GM03348 (cell line): ENCODE results near the gene DMP1.
A peak's percentile ranks its signal among the peaks of the same experiment; 100 is the strongest.

Experiments
- DNase-seq: peaks from one replicate; pipeline ENCODE4 v3.0.0; 2012; ENCODE audit warnings: low spot score

The DMP1 gene

DNA sequence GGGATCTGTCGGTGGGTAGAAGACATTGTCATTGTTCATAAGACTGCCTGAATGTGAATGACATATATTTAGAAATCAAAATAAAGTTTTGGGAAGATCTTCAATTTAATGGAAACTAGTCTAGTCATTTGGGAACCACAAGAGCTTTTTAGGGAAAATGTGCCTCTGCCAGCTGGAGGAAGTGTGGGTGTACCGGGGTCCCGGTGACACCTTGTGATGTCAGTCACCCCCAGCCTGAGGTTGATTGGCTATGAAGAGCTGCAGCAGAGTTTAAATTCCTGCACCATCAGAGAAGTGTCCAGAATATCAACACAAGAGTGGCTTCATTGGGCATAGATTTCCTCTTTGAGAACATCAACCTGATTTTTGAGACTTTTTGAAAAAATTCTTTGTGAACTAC is at the start of gene DMP1:
TSS of gene DMP1 (plus strand) at position 301 of the 400 bp plus-strand sequence. CDS start 6,213 bp downstream, outside the sequence.
- no peak for DNase-seq

- DNase-seq, result no peak
Observed at GRCh38 chr4:87601361-87601760, 48.7 kb upstream of the DMP1 start.

DNA sequence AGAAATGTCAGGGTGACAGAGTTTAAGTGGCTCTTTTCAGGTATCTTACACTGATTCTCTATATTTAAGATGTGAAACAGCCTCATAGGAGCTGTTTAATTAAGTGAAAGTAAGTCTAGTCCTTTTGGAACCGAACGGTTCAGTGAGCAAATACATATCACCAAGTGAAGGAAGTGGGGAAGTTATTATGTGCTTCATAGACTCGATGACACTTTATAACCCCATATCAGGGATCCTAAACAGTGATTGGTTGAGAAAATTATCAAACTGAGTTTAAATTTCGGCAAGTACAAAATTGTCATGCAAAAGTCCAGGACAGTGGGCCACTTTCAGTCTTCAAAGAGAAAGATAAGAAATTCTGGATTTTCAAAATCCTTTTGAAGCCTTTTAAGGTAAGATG is 41.9 kb upstream of the DMP1 start, which contains the start of gene DSPP:
TSS of gene DSPP (plus strand) at position 301 of the 400 bp plus-strand sequence. CDS start 2,380 bp downstream, outside the sequence.
- no peak for DNase-seq

- DNase-seq, result no peak
Observed at GRCh38 chr4:87614292-87614890, 35.7 kb upstream of the DMP1 start.

DNA sequence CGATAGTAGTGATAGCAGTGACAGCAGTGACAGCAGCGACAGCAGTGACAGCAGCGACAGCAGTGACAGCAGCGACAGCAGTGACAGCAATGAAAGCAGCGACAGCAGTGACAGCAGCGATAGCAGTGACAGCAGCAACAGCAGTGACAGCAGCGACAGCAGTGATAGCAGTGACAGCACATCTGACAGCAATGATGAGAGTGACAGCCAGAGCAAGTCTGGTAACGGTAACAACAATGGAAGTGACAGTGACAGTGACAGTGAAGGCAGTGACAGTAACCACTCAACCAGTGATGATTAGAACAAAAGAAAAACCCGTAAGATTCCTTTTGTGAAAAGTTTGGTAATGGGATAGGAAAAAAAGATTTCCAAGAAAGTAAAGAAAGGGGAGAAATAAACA is 33.8 kb upstream of the DMP1 start:
- no peak for DNase-seq

DNA sequence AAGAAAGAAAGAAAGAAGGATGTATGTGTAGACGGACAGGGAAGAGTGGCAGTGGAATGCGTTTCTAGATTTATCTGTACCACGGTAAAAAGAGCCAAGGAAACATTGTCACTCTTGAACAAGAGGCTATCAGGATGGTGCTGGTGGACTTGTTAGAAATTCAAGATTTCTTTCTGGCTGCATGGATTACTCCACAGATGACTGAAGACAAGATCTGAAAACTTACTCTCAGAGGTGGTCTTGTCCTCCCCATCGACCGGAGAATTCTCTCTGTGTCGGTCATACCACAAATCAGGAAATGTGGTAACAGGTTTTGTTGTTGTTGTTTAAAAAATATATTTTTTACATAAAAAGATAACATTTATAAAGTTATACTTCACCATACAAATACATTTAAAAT is 30.0 kb upstream of the DMP1 start:
- no peak for DNase-seq

GRCh38 chr4:87620491-87620890 is 29.6 kb upstream of the DMP1 start:
- no peak for DNase-seq

GRCh38 chr4:87622303-87622702 is 27.8 kb upstream of the DMP1 start:
- no peak for DNase-seq

DNA sequence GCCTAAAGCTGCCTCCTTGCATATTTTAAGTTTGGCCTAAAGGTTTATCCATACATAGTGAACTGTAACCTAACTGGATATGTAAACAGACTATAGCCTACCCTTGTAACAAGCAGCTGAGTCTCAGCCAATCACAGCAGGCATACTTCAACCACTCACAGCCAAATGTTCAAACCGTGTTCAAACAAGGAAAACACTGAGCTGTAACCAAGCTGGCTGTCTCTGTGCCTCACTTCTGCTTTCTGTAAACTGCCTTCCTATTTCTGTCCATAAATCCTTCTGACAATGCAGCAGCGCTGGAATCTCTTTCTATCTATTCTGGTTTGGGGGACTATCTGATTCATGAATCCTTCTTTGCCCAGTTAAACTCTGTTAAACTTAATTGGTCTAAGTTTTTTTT is 25.4 kb upstream of the DMP1 start:
- no peak for DNase-seq

- no peak for DNase-seq
Observed at GRCh38 chr4:87631668-87632067, 18.4 kb upstream of the DMP1 start.

GRCh38 chr4:87632469-87632868 is 17.6 kb upstream of the DMP1 start:
- DNase-seq, result no peak

DNA sequence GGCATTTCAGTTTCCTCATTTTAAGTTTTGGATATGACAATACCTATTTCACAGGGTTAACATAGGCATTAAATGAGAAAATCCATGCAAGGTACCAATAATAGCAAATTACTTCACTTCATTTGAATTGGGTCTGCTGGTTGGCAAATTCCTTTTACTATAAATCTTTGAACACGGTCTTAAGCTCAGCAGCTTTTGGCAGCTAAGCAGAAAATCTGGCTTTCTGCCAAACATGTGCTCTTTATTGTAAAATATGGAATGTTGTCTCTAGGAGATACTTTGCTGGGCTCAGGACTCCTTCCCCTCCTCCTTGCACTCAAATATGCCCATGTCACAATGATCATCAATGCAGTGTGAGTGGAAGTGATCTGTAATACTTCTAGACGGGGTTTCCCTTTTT is 16.8 kb upstream of the DMP1 start:
- peak; percentile 14 for DNase-seq

DNA sequence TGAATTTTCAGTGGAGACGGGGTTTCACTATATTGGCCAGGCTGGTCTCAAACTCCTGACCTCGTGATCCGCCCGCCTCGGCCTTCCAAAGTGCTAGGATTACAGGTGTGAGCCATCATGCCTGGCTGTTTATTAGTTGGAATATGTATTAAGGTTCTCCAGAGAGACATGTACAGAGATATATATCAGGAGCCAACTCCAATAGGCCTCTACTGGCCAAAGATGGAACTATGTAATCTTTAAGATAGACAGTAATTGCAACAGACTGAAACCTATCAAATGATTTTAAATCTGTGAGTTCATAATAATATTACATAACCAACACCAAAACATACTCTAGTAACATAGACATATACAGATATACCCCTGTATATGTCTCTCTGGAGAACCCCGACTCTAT is 5.8 kb upstream of the DMP1 start:
- no peak for DNase-seq

DNA sequence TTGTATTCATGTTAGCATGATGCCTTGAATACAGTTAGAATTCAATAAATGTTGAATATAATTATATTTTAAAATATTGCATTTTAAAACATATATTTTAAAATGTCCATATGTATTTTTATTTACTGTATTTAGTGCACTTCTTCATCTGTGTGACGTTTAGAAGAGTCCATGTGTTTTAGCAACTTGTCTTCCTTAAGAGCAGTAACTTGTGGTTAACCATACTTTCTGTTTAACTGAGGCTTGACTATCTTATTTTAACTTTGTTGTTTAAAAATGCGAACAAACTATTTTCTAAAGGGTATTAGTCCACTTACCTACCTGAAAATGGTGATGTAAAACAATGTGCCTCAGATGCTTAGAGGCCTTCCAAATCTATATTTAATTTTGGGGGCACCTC is 858 bp downstream of the DMP1 start:
- DNase-seq, result no peak

DNA sequence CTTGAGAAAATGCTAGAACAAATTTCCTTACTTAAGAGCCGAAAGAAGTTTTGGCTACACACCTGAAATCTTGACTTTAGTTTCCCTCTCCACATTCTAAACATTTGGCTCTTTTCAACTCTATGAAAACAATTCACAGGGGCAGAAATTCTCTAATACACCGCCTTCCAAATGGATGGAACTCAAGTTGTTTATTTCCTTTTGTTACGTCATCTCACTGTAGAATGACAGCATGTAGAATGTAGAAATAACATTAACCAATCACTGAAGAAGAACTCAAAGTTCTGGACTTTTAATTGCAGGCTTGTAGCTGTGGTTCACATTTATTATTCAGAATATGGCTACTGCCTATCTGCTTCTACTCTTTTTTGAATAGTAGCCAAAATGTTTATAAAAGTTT is 1.9 kb downstream of the DMP1 start:
- DNase-seq, result no peak

- no peak for DNase-seq
Observed at GRCh38 chr4:87654487-87655044, 4.5 kb downstream of the DMP1 start.

- no peak for DNase-seq
Observed at GRCh38 chr4:87657525-87657924, 7.4 kb downstream of the DMP1 start.

DNA sequence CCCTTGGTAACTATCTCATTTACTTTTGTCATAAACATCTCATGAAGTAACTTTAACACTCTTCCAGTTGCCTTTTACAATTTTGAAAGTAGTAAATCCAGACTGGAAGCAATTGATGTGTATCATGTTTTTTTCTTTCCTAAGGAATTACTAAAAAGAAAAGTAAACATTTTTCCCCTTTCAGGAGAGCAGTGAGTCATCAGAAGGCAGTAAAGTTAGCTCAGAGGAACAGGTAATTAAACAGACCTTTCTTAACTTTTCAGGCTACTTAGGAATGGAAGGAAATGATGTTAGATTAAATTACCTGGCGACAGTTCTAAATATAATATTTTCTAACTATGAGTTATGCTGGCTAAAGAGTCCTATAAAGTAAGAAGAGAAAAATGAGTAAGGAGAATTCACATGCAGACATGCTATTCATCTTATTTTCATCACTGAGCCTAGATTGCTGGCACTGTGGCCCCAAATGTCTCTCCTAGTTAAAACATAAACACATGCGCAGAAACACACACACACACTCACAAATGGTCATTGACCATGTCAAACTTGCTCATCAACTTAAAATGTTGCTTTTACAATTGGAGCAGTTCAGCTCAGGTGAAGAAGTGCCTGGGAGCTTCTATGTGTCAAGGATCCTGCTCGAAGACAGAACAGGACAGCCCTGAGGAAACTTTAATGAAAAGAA is 9.3 kb downstream of the DMP1 start:
- DNase-seq, result no peak

- DNase-seq, result no peak
Observed at GRCh38 chr4:87662871-87663270, 12.8 kb downstream of the DMP1 start.

- no peak for DNase-seq
Observed at GRCh38 chr4:87669373-87669772, 19.3 kb downstream of the DMP1 start.

GRCh38 chr4:87677731-87678130 is 27.7 kb downstream of the DMP1 start:
- DNase-seq, result no peak

- DNase-seq, result peak; percentile 77
Observed at GRCh38 chr4:87679449-87680169, 29.5 kb downstream of the DMP1 start.

DNA sequence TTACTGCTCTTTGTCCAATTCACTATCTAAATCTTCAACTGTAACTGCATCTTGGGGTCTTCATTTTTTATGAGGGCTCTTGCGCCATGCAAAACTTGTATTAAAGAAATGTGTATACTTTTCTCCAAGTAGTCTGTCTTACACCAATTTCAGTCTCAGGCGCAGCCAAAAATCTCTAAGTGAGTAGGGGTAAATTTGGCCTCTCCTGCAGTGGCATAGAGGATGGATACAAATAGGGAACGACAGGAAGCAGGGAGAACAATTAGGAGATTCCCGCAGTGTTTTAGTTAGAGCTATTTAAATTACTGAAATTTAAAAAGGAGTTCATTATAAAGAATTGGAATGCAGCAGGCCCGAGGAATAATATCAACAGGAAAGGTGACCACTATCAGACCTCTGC is 30.2 kb downstream of the DMP1 start:
- no peak for DNase-seq
